Breast epithelium (tissue), 3 donors: ENCODE results near the gene GNA12.

Experiments
- CTCF ChIP-seq, 3 donors: fragments of 450-650 bp; IDR thresholded peaks; one replicate each; pipeline ENCODE4 v1.5.1; 2016 to 2017; ENCODE audit warnings: antibody characterized with exemption in 3 of 3, mild to moderate bottlenecking in 3 of 3, moderate library complexity in 3 of 3
- POLR2AphosphoS5 ChIP-seq, 3 donors: sonication (generic); formaldehyde crosslinking; IDR thresholded peaks; one replicate each; pipeline ENCODE4 v1.6.1; 2017; ENCODE audit warnings: antibody characterized with exemption in 3 of 3

- TF ChIP-seq CTCF (IDR thresholded peaks at IDR 0.05) (no peak), POLR2AphosphoS5 (IDR thresholded peaks at IDR 0.05) (no peak)
These were observed 18.8 kb upstream of the GNA12 start for GRCh38 chr7:2862831-2863361.
